Thyroid gland (tissue), 4 donors: ENCODE measurements around the gene SLC46A3. TPM values are rescaled to one million over a fixed set of nuclear protein-coding genes. Genes with fewer than 3 reads are reported as not detected.
"Not testable (repeated sequence)": the region's sequence is repeated elsewhere in the genome, so short reads cannot be mapped to it uniquely, and the experiment has no call there.

Source experiments
- DNase-seq, 2 donors: peaks; one replicate each; pipeline ENCODE4 v3.0.0-alpha.2; 2019
- H3K27ac ChIP-seq, 3 donors: fragments of 200-600 bp; sonication (generic); 1 replicate in 2 of 3; 2 replicates in 1 of 3; pipeline ENCODE4 v1.5.1; 2016 to 2019; ENCODE audit warnings: mild to moderate bottlenecking in 1 of 3, moderate library complexity in 1 of 3
- H3K27me3 ChIP-seq: fragments of 200-600 bp; sonication (generic); one replicate; pipeline ENCODE4 v1.5.1; 2019
- H3K36me3 ChIP-seq, 2 donors: fragments of 200-600 bp; sonication (generic); one replicate each; pipeline ENCODE4 v1.5.1; 2016 to 2019
- H3K4me1 ChIP-seq, 2 donors: fragments of 200-600 bp; sonication (generic); one replicate each; pipeline ENCODE4 v1.5.1; 2017 to 2019
- H3K4me3 ChIP-seq, 3 donors: fragments of 200-600 bp; sonication (generic); replicated peaks in 1 of 3; 1 replicate in 2 of 3; 2 replicates in 1 of 3; pipeline ENCODE4 v1.5.1; 2016; ENCODE audit warnings: mild to moderate bottlenecking in 1 of 3
- H3K9me3 ChIP-seq: fragments of 200-600 bp; sonication (generic); one replicate; pipeline ENCODE4 v1.5.1; 2017
- CTCF ChIP-seq, 6 experiments: fragments of 200-600 bp in 3 of 6; fragments of 450-650 bp in 3 of 6; sonication (generic) in 3 of 6; IDR thresholded peaks; one replicate each; pipeline ENCODE4 v1.5.1; 2016 to 2019; ENCODE audit warnings: antibody characterized with exemption in 6 of 6, mild to moderate bottlenecking in 2 of 6, inconsistent platforms in 1 of 6, moderate library complexity in 1 of 6
- POLR2A ChIP-seq, 2 donors: fragments of 450-650 bp; IDR thresholded peaks; one replicate each; pipeline ENCODE4 v1.6.1; 2017; ENCODE audit warnings: antibody characterized with exemption in 2 of 2, mild to moderate bottlenecking in 2 of 2, moderate library complexity in 1 of 2
- WGBS, 2 donors: methylation state at CpG; one replicate each; pipeline ENCODE4 v1.1.5; 2017; 5-methylcytosine and 5-hydroxymethylcytosine counted together
- intact Hi-C: fragments of 100-400 bp; cut with DNase I; formaldehyde crosslinking; loops from one replicate; pipeline ENCODE4 v1.15.1; 2023
- total RNA-seq, 4 donors: library from RNA; depleted of rRNA; stranded (reverse); fragments of >200 nt; gene quantifications; one replicate each; pipeline ENCODE4 v1.2.3, GENCODE V29; 2016

SLC46A3 gene
- total RNA-seq, 4 donors from 2014 or later, result 16.4 to 28.7 (median 26.8) TPM

- Histone ChIP-seq H3K27me3 (no peaks in the 10 kb centered on the region), H3K27ac (no peak overlapping the region), H3K36me3 (no peaks in the 10 kb centered on the region), H3K4me3 (no peak overlapping the region), H3K4me1 (no peaks in the 10 kb centered on the region), H3K9me3 (no peaks in the 10 kb centered on the region)
- TF ChIP-seq CTCF (IDR thresholded peaks at IDR 0.05), result no peak
- no peak for TF ChIP-seq POLR2A (IDR thresholded peaks at IDR 0.05)
- intact Hi-C loops, result no loop called here
- WGBS, 2 donors, result 81 to 87% methylated on average over 3 of the region's 3 CpGs
- DNase-seq, result no peak
Measured at GRCh38 chr13:28685892-28686291, 32.9 kb downstream of the SLC46A3 start.

- 92 to 94% methylated on average over 7 to 12 of the region's 12 CpGs for WGBS, 2 donors
- Histone ChIP-seq H3K27ac (no peak overlapping the region), H3K9me3 (no peaks in the 10 kb centered on the region), H3K4me3 (no peak overlapping the region), H3K36me3 (no peaks in the 10 kb centered on the region), H3K27me3 (no peaks in the 10 kb centered on the region), H3K4me1 (no peaks in the 10 kb centered on the region)
- intact Hi-C loops, result no loop called here
- no peak for DNase-seq
- TF ChIP-seq CTCF (IDR thresholded peaks at IDR 0.05) (no peak), POLR2A (IDR thresholded peaks at IDR 0.05) (no peak)
Measured at GRCh38 chr13:28685114-28685513, 33.7 kb downstream of the SLC46A3 start.

- Histone ChIP-seq H3K4me3 (no peak overlapping the region), H3K4me1 (no peaks in the 10 kb centered on the region), H3K27ac (no peak overlapping the region), H3K36me3 (peaks cover 0 to 3% of the 10 kb centered on the region in 2 donors), H3K27me3 (no peaks in the 10 kb centered on the region), H3K9me3 (no peaks in the 10 kb centered on the region)
- intact Hi-C loops, result no loop called here
- no peak for TF ChIP-seq CTCF (IDR thresholded peaks at IDR 0.05)
- TF ChIP-seq POLR2A (IDR thresholded peaks at IDR 0.05), result no peak
- WGBS, 2 donors, result 49 to 67% methylated on average over 3 to 7 of the region's 7 CpGs
- DNase-seq, result peak in 1 of 2 donors; percentile 9
Measured at GRCh38 chr13:28684257-28684656, 34.5 kb downstream of the SLC46A3 start.

- H3K27ac ChIP-seq, H3K4me3 ChIP-seq, H3K9me3 ChIP-seq, DNase-seq, intact Hi-C loops, H3K4me1 ChIP-seq, H3K27me3 ChIP-seq: not testable (repeated sequence)
- WGBS, 2 donors, result 88 to 94% methylated on average over 8 of the region's 8 CpGs
- peaks cover 0 to 11% of the 10 kb centered on the region in 2 donors for H3K36me3 ChIP-seq
Measured at GRCh38 chr13:28683169-28683568, 35.6 kb downstream of the SLC46A3 start.

- Histone ChIP-seq H3K27ac (no peak overlapping the region), H3K9me3 (no peaks in the 10 kb centered on the region), H3K4me3 (no peak overlapping the region), H3K27me3 (no peaks in the 10 kb centered on the region), H3K36me3 (peaks cover 13 to 34% of the 10 kb centered on the region in 2 donors), H3K4me1 (no peaks in the 10 kb centered on the region)
- intact Hi-C loops, result no loop called here
- WGBS, 2 donors, result 95 to 98% methylated on average over 2 of the region's 2 CpGs
- no peak for DNase-seq
- no peak for TF ChIP-seq CTCF (IDR thresholded peaks at IDR 0.05)
- no peak for TF ChIP-seq POLR2A (IDR thresholded peaks at IDR 0.05)
Measured at GRCh38 chr13:28680541-28680940, 38.2 kb downstream of the SLC46A3 start.

GRCh38 chr13:28679628-28680027, 39.1 kb downstream of the SLC46A3 start:
- 90 to 92% methylated on average over 1 of the region's 1 CpG for WGBS, 2 donors
- no peak overlapping the region for H3K4me3 ChIP-seq
- no peak for DNase-seq
- H3K36me3 ChIP-seq, result peaks cover 16 to 43% of the 10 kb centered on the region in 2 donors
- H3K27ac ChIP-seq, result no peak overlapping the region
- intact Hi-C loops, result no loop called here
- no peaks in the 10 kb centered on the region for H3K4me1 ChIP-seq
- H3K9me3 ChIP-seq, result no peaks in the 10 kb centered on the region
- TF ChIP-seq POLR2A (IDR thresholded peaks at IDR 0.05) (no peak), CTCF (IDR thresholded peaks at IDR 0.05) (peak in 2 of 6 experiments; percentile 34 to 35)
- no peaks in the 10 kb centered on the region for H3K27me3 ChIP-seq
